K562 (cell line): ENCODE measurements around the gene CYSTM1. TPM values are rescaled to one million over a fixed set of nuclear protein-coding genes. Genes with fewer than 3 reads are reported as not detected.

Experiments
- E2F6 ChIP-seq, 2 experiments: IDR thresholded peaks; 2 replicates each; pipeline ENCODE4 v1.6.1; 2011; ENCODE audit warnings: borderline replicate concordance in 1 of 2, control low read depth in 1 of 2, low read depth in 1 of 2, low read length in 1 of 2, mild to moderate bottlenecking in 1 of 2, mixed read lengths in 1 of 2, moderate library complexity in 1 of 2; ENCODE audit not compliant: insufficient read depth in 1 of 2, insufficient read length in 1 of 2, poor library complexity in 1 of 2, severe bottlenecking in 1 of 2; ENCODE audit errors: extremely low read depth in 1 of 2
- EP300 ChIP-seq: IDR thresholded peaks from 2 replicates; pipeline ENCODE4 v1.6.1; 2012; ENCODE audit warnings: low read length, improper control_type of control experiment
- HIVEP1 ChIP-seq: fragments of 250-450 bp; sonication (Bioruptor Pico); IDR thresholded peaks from 2 replicates; pipeline ENCODE4 v1.4.0; 2020; ENCODE audit warnings: mild to moderate bottlenecking
- REST ChIP-seq, 2 experiments: fragments of 450-650 bp; formaldehyde crosslinking in 1 of 2; IDR thresholded peaks; 2 replicates each; pipeline versions ENCODE4 v1.4.0 to v1.6.1; 2014 to 2020; ENCODE audit warnings: mild to moderate bottlenecking in 2 of 2, borderline replicate concordance in 1 of 2, low read depth in 1 of 2
- STAT5A ChIP-seq: IDR thresholded peaks from 2 replicates; pipeline ENCODE4 v1.6.1; 2012; ENCODE audit warnings: low read length, inconsistent platforms, borderline replicate concordance
- WHSC1 ChIP-seq: IDR thresholded peaks from one replicate; pipeline ENCODE4 v1.6.1; 2012; ENCODE audit warnings: low read length, control low read depth, inconsistent platforms
- ZNF239 ChIP-seq: fragments of 250-450 bp; sonication (Bioruptor Pico); IDR thresholded peaks from 2 replicates; pipeline ENCODE4 v1.4.0; 2020; ENCODE audit warnings: mild to moderate bottlenecking
- ZNF75A ChIP-seq: fragments of 450-650 bp; formaldehyde crosslinking; IDR thresholded peaks from 2 replicates; pipeline ENCODE4 v1.4.0; 2020; ENCODE audit warnings: mild to moderate bottlenecking
- polyA plus RNA-seq, 8 experiments: library from polyadenylated mRNA; depleted of rRNA in 4 of 8; stranded (reverse) in 5 of 8; unstranded in 3 of 8; fragments of >200 nt; fragmentation: Nextera tagmentation in 2 of 8; fragmentation: Illumina TruSeq in 1 of 8; extraction: Ambion mirVana in 2 of 8; extraction: Trizol in 1 of 8; gene quantifications; 2 replicates each; pipeline versions ENCODE4 v1.2.1 to v1.2.3, GENCODE V29; 2011 to 2014; ENCODE audit warnings: inconsistent platforms in 1 of 8, missing spikeins in 1 of 8
- total RNA-seq, 7 experiments: library from RNA; depleted of rRNA in 6 of 7; stranded (reverse); fragments of >200 nt in 6 of 7; fragmentation: Illumina TruSeq in 2 of 7; extraction: Trizol in 2 of 7; gene quantifications; 2 replicates each; pipeline versions ENCODE4 v1.2.1 to v1.2.3, GENCODE V29; 2011 to 2021; ENCODE audit warnings: low replicate concordance in 1 of 7

CYSTM1 gene
- total and polyA plus RNA-seq, 9 of the 15 experiments (the other 6 are each of a cell fraction or from before 2014, with no cell fraction given) = 76.1 to 422 (median 108) TPM

GRCh38 chr5:140217299-140218026 lies 42.5 kb downstream of the CYSTM1 start (continued):
- TF ChIP-seq REST (IDR thresholded peaks at IDR 0.05; ENCODE audit: borderline replicate concordance) (peak; percentile 35; the same call in 1 of the 2 replicates), REST (CRISPR knock-in tag; IDR thresholded peaks at IDR 0.05; ENCODE audit: low read depth) (no peak), ZNF75A (CRISPR knock-in tag) (no peak), E2F6 (IDR thresholded peaks at IDR 0.05; ENCODE audit: borderline replicate concordance in 1 of 2, extremely low read depth in 1 of 2, insufficient read depth in 1 of 2, insufficient read length in 1 of 2, low read depth in 1 of 2, low read length in 1 of 2, poor library complexity in 1 of 2, severe bottlenecking in 1 of 2) (no peak), ZNF239 (CRISPR knock-in tag) (peak; percentile 93), STAT5A (peak; percentile 90), HIVEP1 (CRISPR knock-in tag) (no peak), EP300 (peak; percentile 97), WHSC1 (no peak)
